ENCODE data around the gene FBXL16. TPM values are rescaled to one million over a fixed set of nuclear protein-coding genes. Genes with fewer than 3 reads are reported as not detected.

Gene FBXL16
- total and polyA plus RNA-seq, 2 of the 13 experiments (the other 11 are each of a cell fraction or from before 2014, with no cell fraction given): 0.22 to 2.0 TPM

DNA sequence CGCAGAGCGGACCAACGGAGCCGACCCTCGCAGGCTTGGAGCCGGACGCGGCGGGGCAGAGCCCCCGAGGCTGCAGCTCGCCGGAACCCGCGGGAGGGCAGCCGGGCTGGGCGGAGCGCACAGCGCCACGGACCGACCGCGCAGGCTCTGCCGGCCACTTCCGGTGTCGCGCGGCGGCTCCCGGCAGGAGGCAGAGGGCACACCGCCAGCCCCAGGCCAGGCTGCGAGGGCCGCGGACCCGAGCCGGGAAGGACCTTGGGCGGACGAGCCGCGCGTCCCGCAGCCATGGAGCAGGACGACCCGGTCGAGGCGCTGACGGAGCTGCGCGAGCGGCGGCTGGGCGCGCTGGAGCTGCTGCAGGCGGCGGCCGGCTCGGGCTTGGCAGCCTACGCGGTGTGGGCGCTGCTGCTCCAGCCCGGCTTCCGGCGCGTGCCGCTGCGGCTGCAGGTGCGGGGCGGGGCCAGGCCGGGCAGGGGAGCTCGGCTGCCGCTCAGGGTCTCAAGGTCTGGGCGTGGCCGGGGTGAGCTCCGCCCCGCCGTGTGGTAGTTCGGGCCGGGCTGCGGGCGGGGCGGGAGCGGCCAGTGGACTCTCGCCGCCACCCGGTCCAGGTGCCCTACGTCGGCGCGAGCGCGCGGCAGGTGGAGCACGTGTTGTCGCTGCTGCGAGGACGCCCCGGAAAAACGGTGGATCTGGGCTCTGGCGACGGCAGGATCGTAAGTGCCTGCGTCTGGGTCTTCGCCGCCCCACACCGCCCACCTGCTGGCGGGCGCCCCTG, 15.6 kb upstream of the FBXL16 start, which contains the start of gene ANTKMT (continued):
- TF ChIP-seq ZNF354B (CRISPR knock-in tag; IDR thresholded peaks at IDR 0.05): no peak; the same call in 1 of the 2 replicates
- peak; percentile 64 for TF ChIP-seq SP2 (CRISPR knock-in tag; IDR thresholded peaks at IDR 0.05)
- TF ChIP-seq, protein P1, sequence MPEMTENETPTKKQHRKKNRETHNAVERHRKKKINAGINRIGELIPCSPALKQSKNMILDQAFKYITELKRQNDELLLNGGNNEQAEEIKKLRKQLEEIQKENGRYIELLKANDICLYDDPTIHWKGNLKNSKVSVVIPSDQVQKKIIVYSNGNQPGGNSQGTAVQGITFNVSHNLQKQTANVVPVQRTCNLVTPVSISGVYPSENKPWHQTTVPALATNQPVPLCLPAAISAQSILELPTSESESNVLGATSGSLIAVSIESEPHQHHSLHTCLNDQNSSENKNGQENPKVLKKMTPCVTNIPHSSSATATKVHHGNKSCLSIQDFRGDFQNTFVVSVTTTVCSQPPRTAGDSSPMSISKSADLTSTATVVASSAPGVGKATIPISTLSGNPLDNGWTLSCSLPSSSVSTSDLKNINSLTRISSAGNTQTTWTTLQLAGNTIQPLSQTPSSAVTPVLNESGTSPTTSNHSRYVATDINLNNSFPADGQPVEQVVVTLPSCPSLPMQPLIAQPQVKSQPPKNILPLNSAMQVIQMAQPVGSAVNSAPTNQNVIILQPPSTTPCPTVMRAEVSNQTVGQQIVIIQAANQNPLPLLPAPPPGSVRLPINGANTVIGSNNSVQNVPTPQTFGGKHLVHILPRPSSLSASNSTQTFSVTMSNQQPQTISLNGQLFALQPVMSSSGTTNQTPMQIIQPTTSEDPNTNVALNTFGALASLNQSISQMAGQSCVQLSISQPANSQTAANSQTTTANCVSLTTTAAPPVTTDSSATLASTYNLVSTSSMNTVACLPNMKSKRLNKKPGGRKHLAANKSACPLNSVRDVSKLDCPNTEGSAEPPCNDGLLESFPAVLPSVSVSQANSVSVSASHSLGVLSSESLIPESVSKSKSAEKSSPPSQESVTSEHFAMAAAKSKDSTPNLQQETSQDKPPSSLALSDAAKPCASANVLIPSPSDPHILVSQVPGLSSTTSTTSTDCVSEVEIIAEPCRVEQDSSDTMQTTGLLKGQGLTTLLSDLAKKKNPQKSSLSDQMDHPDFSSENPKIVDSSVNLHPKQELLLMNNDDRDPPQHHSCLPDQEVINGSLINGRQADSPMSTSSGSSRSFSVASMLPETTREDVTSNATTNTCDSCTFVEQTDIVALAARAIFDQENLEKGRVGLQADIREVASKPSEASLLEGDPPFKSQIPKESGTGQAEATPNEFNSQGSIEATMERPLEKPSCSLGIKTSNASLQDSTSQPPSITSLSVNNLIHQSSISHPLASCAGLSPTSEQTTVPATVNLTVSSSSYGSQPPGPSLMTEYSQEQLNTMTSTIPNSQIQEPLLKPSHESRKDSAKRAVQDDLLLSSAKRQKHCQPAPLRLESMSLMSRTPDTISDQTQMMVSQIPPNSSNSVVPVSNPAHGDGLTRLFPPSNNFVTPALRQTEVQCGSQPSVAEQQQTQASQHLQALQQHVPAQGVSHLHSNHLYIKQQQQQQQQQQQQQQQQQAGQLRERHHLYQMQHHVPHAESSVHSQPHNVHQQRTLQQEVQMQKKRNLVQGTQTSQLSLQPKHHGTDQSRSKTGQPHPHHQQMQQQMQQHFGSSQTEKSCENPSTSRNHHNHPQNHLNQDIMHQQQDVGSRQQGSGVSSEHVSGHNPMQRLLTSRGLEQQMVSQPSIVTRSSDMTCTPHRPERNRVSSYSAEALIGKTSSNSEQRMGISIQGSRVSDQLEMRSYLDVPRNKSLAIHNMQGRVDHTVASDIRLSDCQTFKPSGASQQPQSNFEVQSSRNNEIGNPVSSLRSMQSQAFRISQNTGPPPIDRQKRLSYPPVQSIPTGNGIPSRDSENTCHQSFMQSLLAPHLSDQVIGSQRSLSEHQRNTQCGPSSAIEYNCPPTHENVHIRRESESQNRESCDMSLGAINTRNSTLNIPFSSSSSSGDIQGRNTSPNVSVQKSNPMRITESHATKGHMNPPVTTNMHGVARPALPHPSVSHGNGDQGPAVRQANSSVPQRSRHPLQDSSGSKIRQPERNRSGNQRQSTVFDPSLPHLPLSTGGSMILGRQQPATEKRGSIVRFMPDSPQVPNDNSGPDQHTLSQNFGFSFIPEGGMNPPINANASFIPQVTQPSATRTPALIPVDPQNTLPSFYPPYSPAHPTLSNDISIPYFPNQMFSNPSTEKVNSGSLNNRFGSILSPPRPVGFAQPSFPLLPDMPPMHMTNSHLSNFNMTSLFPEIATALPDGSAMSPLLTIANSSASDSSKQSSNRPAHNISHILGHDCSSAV (CRISPR knock-in tag; IDR thresholded peaks at IDR 0.05; ENCODE audit: borderline replicate concordance): no peak
- no peak for TF ChIP-seq ATRX (CRISPR knock-in tag; IDR thresholded peaks at IDR 0.05; ENCODE audit: borderline replicate concordance)
- TF ChIP-seq ZNF644 (CRISPR knock-in tag; IDR thresholded peaks at IDR 0.05; ENCODE audit: low read depth): no peak
- peak; percentile 62; the same call in 1 of the 2 replicates for TF ChIP-seq ZNF234 (CRISPR knock-in tag; conservative IDR thresholded peaks at IDR 0.05)
- TF ChIP-seq, protein P2, sequence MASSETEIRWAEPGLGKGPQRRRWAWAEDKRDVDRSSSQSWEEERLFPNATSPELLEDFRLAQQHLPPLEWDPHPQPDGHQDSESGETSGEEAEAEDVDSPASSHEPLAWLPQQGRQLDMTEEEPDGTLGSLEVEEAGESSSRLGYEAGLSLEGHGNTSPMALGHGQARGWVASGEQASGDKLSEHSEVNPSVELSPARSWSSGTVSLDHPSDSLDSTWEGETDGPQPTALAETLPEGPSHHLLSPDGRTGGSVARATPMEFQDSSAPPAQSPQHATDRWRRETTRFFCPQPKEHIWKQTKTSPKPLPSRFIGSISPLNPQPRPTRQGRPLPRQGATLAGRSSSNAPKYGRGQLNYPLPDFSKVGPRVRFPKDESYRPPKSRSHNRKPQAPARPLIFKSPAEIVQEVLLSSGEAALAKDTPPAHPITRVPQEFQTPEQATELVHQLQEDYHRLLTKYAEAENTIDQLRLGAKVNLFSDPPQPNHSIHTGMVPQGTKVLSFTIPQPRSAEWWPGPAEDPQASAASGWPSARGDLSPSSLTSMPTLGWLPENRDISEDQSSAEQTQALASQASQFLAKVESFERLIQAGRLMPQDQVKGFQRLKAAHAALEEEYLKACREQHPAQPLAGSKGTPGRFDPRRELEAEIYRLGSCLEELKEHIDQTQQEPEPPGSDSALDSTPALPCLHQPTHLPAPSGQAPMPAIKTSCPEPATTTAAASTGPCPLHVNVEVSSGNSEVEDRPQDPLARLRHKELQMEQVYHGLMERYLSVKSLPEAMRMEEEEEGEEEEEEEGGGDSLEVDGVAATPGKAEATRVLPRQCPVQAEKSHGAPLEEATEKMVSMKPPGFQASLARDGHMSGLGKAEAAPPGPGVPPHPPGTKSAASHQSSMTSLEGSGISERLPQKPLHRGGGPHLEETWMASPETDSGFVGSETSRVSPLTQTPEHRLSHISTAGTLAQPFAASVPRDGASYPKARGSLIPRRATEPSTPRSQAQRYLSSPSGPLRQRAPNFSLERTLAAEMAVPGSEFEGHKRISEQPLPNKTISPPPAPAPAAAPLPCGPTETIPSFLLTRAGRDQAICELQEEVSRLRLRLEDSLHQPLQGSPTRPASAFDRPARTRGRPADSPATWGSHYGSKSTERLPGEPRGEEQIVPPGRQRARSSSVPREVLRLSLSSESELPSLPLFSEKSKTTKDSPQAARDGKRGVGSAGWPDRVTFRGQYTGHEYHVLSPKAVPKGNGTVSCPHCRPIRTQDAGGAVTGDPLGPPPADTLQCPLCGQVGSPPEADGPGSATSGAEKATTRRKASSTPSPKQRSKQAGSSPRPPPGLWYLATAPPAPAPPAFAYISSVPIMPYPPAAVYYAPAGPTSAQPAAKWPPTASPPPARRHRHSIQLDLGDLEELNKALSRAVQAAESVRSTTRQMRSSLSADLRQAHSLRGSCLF (CRISPR knock-in tag; IDR thresholded peaks at IDR 0.05; ENCODE audit: borderline replicate concordance): no peak
- TF ChIP-seq, protein P3, sequence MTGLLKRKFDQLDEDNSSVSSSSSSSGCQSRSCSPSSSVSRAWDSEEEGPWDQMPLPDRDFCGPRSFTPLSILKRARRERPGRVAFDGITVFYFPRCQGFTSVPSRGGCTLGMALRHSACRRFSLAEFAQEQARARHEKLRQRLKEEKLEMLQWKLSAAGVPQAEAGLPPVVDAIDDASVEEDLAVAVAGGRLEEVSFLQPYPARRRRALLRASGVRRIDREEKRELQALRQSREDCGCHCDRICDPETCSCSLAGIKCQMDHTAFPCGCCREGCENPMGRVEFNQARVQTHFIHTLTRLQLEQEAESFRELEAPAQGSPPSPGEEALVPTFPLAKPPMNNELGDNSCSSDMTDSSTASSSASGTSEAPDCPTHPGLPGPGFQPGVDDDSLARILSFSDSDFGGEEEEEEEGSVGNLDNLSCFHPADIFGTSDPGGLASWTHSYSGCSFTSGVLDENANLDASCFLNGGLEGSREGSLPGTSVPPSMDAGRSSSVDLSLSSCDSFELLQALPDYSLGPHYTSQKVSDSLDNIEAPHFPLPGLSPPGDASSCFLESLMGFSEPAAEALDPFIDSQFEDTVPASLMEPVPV (CRISPR knock-in tag; IDR thresholded peaks at IDR 0.05): peak; percentile 83
- TF ChIP-seq MEIS2 (CRISPR knock-in tag; IDR thresholded peaks at IDR 0.05): peak; percentile 56
- no peak for TF ChIP-seq TEAD3 (CRISPR knock-in tag; optimal IDR thresholded peaks at IDR 0.05; ENCODE audit: borderline replicate concordance)
- no peak for TF ChIP-seq RXRA (CRISPR knock-in tag; IDR thresholded peaks at IDR 0.05)
- no peak for TF ChIP-seq XBP1 (CRISPR knock-in tag; IDR thresholded peaks at IDR 0.05)
- TF ChIP-seq POLR2G (IDR thresholded peaks at IDR 0.05; ENCODE audit: low read depth, low read length): peak; percentile 87
